Embryonic facial prominence (tissue), 1 donor: ENCODE results near the gene AGR3.
"Not testable (repeated sequence)": the region's sequence is repeated elsewhere in the genome, so short reads cannot be mapped to it uniquely, and the experiment has no call there.

Source experiments
- DNase-seq: peaks from one replicate; pipeline ENCODE4 v3.0.0-alpha.2; 2016; ENCODE audit errors: extremely low spot score

The AGR3 gene

DNA sequence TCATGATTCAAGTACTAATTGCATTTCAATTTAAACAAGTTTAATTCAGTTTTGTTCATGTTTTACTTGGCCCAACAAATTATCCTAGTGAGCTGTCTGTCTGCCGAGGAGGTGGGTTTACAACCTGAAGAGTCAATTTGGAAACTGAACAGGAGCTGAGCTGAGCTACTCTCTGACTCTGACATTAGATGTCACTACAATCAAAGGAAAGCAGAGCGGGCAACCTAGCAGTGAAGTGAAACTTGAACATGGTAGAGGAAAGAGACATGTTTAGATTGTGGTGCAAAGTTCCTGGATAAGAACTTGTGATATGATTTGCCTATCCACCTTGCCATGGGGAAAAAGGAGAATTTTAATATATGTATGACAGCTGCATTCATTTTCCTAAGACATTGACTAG, 9.6 kb upstream of the AGR3 start:
- DNase-seq = peak; percentile 13

DNA sequence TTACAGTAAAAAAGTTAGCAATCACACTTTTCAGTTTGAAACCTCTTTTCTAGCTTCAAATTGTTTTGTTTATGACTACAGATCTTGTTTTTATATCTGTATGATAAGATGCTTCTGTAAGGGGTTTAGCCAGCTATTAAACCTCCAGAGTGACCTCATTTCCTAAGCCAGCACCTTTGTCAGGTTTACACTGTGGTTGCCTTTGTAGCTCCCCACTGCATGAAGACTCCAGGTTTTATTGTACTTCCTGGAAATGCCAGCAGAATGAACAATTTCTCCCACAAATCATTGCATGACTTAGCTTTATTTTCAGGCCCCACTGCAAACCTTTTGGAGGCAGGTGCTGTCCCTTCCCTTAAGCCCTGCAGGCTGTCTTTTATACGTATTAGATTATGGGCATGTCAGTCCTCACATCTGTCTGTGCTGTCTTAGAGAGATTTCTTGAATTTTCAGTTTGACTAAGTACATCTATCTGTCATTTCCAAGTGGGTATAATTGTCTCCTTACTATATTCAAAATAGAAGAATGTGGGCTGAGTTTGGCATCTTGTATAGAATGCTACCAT, 8.2 kb upstream of the AGR3 start:
- no peak for DNase-seq

DNA sequence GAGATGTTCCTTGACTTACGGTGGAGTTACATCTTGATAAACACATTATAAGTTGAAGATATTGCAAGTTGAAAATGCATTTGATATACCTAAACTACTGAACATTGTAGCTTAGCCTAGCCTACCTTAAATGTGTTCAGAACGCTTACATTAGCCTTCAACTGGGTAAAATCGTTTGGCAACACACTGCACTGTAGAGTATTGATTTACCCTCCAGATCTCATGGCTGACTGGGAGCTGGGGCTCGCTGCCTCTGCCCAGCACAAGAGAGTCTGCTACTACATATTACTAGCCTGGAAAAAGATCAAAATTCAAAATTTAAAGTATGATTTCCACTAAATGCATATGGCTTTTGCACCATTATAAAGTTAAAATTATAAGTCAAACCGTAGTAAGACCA, 7.5 kb upstream of the AGR3 start:
- DNase-seq = no peak

DNA sequence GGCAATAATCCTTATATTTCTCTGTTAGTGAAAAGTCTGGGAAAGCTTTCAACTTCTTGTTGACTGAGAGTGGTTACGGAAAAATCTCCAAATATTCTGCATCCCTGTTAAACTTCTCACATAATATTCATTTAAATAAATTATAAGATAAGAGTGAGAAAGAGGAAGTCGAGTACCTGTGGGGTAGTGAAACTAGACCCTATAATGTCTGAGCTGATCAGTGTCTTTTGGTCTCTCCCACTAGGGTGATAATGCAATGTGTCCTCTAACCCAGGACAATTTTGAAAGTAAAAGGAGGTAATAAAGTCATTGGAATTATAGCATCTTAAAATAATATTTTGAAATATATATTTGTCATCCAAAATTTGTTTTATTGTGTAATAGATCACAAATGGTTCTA, 2.1 kb upstream of the AGR3 start:
- no peak for DNase-seq

DNA sequence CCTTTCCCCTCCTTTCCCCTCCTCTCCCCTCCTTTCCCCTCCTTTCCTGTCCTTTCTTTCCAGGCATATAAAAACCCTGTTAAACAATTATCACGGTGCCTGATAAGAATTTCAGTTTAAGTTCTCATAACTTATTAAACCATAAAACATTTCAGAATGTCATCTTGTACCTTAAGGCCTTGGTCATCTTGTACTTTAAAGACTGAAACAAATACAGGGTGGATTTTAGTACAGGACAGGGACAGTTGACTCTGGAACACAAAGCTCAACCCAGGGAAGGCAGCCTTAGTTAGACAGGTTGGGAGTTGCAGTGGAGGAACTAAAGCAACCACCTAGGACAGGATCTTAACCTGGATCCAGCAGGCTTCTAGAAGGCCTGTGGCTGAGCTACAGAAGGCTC, 1.2 kb downstream of the AGR3 start:
- no peak for DNase-seq

DNA sequence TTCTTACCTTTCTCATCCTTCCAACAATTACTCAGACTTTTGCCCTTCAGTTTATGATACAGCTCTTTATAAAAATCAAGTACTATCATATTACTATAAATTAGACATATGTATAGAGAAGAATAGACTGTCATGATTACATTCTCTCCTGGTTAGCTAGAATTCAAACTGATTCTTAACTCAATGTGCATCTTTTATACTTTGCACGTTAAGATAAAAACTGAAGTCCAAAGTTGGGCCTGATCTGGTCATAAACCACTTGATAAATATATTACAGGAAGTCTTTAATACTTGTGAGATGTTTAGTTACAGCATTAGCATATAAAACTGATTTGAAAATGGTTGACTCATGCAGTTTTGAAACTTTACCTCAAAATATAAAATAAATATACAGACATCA, 2.6 kb downstream of the AGR3 start:
- no peak for DNase-seq

DNA sequence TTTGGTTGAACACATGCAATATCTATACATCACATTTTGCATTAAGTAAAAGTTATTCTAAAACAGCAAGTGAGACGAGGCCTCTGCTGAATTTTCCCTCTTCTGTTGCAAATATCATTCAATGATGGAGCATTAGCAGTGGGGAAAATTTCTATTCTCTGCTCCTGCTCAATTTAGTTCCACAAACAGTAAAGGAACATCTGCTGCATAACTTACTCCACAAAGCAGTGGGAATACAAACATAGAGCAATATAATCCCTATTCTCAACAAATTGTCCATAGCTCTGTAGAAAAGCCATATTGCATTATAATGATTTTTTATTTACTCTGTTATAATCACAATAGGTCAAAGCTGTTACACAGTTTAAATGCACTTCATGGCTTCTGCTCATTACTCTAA, 5.9 kb downstream of the AGR3 start:
- DNase-seq = no peak

DNA sequence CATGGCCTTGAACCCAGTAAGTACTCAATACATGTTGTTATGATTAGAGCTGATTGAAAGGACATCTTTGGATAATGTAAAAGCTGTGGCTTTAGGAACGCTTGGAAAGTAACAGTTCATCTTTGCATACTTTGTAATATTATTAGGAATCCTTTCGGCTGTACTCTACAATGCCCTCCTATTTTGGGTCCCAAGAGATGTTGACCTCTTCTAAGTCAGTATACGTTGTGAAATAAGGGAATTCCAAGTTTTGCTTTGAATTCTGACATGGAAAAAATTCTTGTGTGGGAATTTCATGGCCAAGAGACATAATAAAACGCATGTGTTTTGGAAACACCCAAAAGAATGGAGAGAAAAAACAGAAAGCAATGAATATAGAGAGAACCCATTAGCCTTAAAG, 7.7 kb downstream of the AGR3 start:
- DNase-seq = no peak

DNA sequence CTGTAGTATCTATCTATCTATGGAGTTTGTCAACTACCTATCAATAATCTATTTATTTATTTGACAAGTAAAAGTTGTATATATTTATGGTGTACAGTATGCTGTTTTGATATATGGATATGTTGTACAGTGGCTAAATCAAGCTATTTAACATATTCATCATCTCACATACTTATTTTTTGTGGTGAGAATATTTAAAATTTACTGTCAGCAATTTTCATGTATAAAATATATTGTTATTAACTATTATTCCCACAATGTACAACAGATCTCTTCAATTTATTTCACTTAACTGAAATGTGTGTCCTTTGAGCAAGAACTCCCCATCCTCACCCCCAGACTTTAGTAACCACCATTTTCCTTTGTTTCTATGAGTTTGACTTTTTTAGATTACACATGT, 14.5 kb downstream of the AGR3 start:
- DNase-seq = no peak

DNA sequence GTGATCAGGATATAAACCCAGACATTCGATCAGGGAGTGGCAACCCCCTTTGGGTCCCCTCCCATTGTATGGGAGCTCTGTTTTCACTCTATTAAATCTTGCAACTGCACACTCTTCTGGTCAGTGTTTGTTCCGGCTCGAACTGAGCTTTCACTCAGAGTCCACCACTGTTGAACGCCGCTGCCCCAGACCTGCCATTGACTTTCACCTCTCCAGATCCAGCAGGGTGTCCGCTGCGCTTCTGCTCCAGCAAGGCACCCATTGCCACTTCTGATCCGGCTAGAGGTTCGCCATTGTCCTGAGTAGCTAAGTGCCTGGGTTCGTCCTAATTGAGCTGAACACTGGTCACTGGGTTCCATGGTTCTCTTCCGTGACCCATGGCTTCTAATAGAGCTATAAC, 28.6 kb downstream of the AGR3 start:
- not testable (repeated sequence) for DNase-seq

DNA sequence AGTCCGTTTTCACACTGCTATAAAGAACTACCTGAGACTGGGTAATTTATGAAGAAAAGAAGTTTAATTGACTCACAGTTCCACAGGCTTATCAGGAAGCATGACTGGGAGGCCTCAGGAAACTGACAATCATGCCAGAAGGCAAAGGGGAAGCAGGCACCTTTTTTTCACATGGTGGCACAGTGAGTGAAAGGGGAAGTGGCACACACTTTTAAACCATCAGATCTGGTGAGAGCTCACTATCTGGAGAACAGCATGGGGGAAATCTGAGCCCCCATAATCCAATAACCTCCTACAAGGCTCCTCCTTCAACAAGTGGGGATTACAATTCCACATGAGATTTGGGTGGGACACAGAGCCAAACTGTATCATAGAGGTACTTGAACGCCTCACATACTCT, 30.0 kb downstream of the AGR3 start:
- no peak for DNase-seq

DNA sequence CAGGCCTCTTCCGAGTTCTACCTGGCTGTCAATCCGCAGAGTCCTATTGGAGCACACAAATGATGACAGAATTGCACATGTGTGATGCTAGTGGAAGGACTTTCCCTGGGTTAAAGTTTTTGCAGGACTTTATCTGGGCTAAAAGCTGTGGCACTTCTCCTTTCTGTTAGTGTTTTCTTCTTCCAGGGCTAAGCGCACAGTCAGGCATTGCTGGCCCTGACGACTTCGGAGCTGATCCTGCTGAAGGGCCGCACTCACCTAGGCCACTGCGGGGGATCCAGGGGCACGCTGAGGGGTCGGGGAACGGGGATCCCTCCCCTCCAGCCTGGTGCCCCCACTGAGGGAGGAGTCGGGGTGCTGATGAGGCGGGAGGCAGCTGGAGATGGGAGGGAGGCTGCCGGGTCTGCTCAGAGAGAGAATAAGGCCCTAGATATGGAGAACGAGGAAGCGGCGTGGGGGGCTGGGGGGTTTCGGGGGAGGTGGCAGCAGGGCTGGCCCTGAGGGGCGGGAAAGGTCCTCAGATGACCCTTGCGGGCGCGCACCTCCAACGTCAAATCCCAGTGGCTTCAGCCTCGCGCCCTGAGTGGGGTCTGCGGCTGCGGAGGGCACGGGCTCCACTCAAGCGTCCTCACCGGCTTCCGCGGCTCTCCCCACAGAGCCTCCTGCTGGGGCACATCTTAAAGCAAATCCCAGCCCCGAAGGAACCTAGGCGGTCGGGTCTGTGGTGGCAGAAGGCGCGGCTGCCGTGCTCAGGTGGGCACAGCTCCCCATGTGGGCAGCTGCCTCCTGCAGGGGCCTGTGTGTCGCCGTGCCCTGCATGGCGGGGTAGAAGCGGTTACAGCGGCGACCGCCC, 30.9 kb downstream of the AGR3 start:
- DNase-seq = no peak

DNA sequence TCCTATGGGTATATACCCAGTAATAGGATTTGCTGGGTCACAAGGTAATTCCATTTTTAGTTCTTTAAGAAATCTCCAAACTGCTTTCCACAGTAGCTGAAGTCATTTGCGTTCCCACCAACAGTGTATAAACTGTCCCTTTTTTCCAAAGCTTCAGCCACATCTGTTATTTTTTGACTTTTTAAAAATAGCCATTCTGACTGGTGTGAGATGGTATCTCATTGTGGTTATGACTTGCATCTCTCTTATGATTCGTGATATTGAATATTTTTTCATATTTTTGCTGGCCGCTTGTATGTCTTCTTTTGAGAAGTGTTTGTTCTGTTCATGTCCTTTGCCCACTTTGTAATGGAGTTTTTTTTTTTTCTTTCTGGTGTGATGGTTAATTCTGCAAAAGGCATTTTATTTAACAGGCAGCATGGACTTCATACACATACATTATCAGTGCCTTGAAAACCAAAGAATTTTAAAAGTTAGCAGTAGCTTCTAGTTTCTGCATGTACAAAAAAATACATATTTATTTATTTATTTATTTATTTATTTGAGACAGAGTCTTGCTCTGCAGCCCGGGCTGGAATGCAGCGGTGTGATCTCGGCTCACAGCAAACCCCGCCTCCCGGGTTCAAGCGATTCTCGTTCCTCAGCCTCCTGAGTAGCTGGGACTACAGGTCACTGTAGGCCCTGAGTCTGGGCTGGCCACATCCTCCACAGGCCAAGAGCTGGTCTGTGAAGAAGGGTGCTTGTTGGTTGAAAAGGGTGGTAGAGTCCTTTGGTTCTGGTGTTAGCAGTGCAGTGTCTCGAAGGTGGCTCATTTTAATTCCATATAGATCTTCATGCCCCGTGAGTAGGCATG, 32.3 kb downstream of the AGR3 start:
- DNase-seq = no peak

DNA sequence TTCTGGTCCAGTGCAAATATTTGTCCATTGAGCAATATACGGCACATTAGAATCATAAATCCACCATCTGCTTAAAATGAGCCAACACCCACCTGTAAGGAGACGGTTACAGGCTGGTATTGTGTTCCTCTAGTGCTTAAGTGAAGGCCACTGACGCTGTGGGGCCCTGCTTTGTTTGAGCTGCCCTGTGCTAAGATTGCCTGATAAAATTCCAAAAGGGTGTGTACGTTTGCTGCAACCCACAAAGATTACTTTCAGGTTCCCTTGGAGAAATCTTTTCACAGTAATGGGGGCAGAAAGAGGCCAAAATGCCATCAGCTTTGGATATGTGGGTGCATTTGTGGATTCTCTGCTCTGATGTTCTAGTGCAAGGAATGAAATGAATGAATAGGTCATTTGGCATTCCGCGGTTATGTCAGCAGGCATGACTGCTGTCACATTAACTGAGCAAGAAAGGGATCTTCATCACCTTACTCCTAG, 34.4 kb downstream of the AGR3 start:
- DNase-seq = no peak

DNA sequence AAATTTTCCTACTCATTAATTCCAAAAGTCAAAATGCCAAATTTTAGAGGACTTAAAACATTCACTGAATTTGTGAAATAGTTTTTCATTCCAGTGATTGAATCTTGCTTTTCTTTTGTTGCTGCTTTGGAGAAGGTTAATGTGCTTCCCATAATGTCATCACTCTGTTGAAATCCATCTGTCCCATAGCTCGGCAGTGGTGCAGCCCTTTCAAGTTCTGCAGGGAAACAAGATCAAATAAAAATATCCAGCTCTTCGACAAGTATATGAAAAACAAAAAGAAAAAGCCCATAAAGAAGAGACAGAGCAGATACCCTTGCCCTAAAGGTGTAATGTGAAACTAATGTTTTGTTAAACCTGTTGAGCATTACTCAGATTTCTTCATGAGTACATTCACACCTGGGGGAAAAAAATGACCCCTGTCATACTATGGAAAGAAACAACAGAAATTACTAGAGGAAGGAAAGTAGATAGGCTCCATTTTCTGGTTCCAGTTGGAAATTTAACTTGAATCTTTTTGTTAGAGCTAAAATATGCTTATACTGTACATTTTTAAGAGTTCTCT, 35.1 kb downstream of the AGR3 start:
- no peak for DNase-seq

DNA sequence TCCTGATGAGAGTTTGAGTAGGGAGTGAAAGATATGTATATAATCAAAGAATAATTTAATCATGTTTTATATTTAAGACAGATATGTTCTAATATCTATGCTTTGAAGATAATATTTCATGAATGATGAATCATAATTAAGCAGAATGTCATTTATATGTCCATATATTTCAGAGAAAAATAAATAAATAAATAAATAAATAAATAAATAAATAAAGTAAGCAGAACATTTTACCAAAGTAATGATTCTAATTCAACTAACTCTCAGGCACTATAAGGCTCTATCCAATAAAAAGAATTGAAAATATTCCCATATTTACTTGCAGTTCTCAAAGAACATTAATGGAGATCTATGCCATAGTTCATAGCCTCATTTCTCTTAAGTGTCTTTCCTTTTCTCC, 36.0 kb downstream of the AGR3 start:
- no peak for DNase-seq

DNA sequence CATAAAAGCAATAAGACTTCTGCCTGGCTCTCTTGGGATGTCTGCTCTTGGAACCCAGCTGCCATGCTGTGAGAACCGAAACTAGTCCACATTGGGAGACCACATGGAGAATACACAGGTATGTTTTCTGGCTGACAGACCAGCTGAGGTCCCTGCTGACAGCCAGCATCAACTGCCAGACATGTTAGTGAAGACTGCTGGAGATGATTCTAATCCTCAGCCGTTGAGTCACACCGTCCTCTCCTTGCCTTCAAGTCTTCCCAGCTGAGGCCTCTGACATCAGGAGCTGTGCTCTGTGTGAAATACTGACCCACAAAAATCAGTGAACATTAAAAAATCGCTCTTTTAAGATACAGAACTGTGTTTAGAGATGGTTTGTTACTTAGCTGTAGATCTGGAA, 40.1 kb downstream of the AGR3 start:
- no peak for DNase-seq

DNA sequence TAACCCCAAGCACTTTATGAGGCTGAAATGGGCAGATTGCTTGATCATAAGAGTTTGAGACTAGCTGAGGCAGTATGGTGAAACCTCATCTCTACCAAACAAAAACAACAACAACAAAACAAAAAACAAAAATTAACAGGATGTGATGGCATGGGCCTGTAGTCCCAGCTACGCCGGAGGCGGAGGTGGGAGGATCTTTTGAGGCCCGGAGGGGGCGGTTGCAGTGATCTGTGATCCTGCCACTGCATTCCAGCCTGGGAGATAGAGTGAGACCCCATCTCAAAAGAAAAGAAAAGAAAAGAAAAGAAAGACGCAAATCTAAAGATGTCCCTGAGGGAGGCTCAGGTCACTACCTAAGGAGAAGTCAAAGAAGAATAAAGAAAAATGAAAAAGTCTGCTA, 41.7 kb downstream of the AGR3 start:
- no peak for DNase-seq

DNA sequence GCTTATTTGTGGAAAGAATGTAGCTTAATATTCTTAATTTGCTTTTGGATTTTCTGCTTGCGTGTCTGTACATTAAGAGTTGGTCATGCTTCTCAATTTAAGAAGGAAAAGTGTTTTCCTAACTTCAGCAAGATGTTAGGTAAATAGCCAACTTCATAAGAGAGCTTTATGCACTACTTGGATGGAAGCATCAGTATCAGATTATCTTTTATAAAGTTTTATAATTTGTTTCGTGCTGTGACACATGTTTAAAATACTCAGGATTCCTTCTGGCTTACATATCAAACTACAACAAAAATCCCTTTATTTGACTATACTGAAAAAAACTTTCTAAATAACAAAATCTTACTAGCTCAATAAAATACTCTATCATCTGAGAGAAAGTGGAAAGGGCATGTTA, 42.1 kb downstream of the AGR3 start:
- no peak for DNase-seq

DNA sequence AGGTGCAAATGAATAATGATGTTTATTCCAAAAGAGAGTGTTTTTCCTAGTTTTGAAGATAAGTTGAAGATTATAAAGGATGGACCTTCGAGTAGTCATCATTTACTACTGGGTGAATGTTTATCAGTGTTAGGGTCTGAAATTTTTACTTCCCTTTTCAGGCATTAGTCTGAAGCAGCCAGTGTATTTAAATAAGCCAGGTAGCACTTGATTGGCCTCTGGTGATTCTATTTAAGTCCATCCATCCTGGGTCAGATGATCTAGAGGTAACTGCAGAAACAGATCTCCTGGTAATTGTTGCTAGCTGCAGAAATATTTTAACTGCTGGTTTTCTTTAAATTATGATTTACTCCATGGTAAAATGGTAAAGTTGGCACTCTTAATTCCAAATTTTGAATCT, 42.9 kb downstream of the AGR3 start:
- DNase-seq = no peak

DNA sequence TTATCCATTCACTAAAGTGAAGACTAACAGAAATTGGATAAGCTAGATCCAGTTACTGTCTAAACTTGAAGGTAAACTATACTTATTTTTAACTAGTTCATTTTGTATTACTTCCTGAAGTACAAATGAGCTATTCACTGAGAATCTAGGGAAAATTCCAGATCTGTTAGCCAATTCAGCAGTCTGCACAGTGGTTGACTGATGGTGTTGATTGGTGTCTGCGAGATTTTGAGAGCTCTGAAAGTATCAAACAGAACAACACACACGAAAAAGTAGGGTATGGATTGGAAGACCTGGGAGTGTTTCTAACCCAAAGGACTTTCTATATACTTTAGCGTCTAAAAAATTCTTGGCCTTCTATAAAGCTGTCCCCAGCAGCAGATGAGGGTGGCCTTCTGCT, 43.4 kb downstream of the AGR3 start:
- DNase-seq = no peak

DNA sequence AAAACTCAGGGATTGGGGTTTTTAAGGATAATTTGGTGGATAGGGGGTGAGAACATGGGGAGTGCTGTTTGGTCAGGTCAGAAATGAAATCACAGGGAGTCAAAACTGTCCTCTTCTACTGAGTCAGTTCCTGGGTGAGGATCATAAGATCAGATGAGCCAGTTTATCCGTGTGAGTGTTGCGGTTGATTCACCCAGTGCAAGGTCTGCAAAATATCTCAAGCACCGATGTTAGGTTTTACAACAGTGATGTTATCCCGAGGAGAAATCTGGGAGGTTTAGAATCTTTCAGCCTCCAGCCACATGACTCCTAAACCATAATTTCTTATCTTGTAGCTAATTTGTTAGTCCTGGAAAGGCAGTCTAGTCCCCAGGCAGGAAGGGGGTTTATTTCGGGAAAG, 45.3 kb downstream of the AGR3 start:
- DNase-seq = no peak
